GM12873 (cell line): Measurements from ENCODE around the gene CLINT1.

Experiments used
- TF ChIP-seq, protein P1 (sequence below): IDR thresholded peaks from 2 replicates; pipeline ENCODE4 v1.5.1; 2012; ENCODE audit warnings: low read depth, mild to moderate bottlenecking, moderate library complexity, low read length, control low read depth; ENCODE audit not compliant: insufficient read depth; ENCODE audit errors: missing control alignments

CLINT1 gene

DNA sequence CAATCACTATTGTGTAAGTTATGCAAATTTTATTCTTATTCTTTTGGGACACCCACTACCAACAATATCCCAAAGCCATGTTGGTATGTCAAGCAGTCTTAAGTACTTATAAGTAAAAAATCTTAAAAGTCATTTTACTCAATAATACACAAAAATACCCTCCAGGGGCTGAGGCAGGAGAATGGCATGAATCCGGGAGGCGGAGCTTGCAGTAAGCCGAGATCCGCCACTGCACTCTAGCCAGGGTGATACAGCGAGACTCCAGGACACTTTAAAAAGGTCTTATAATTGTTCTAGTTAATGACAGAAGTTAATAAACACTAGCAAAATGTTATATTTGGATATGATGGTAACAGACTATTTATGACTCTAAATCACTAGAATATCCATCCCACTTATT lies 16.8 kb downstream of the CLINT1 start:
- TF ChIP-seq, protein P1, sequence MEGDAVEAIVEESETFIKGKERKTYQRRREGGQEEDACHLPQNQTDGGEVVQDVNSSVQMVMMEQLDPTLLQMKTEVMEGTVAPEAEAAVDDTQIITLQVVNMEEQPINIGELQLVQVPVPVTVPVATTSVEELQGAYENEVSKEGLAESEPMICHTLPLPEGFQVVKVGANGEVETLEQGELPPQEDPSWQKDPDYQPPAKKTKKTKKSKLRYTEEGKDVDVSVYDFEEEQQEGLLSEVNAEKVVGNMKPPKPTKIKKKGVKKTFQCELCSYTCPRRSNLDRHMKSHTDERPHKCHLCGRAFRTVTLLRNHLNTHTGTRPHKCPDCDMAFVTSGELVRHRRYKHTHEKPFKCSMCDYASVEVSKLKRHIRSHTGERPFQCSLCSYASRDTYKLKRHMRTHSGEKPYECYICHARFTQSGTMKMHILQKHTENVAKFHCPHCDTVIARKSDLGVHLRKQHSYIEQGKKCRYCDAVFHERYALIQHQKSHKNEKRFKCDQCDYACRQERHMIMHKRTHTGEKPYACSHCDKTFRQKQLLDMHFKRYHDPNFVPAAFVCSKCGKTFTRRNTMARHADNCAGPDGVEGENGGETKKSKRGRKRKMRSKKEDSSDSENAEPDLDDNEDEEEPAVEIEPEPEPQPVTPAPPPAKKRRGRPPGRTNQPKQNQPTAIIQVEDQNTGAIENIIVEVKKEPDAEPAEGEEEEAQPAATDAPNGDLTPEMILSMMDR, result no peak

DNA sequence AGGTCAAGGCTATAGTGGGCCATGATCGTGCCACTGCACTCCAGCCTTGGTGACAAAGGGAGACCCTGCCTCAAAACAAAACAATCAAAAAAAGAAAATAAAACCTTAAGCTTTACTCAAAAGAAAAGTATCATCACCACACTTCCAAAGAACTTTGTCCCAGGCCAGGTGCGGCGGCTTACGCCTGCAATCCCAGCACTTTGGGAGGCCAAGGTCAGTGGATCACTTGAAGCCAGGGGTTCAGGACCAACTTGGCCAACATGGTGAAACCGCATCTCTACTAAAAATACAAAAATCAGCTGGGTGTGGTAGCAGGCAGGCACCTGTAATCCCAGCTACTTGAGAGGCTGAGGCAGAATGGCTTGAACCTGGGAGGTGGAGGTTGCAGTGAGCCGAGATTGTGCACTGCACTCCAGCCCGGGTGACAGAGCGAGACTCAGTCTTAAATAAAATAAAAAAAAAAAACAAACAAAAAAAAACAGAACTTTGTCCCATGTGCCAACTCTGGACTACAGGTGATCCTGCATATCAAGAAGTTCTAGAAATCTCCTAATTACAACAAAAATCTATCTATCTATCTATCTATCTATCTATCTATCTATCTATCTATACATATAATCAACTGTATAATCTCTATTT lies 19.7 kb downstream of the CLINT1 start:
- TF ChIP-seq, protein P1, result no peak

DNA sequence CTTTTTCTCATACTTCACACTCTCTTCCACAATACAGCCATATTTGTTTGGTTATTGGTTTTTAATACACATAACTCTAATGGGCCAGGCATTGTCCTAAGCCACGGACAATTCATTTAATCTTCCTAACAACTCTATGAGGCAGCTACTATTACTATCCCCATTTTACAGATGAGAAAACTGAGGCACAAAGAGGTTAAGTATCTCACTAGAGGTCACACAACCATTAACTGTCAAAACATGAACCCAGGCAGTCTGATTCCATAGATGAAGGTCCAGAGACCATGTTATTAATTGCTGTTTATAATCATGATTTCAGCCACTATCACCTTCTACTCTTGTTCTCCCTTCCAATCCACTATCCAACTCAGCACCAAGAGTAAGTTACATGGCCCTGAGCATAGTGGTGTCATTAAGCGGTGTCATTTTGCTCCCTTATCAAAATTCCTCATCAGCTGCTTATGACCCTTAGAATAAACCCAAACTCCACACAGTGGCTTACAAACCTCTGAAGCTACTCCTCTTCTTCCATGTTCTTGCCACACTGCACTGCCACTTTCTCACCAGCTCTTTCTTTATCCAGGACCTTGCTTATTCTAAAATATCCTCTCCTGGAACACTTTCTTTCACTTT lies 22.7 kb downstream of the CLINT1 start:
- TF ChIP-seq, protein P1, result no peak

DNA sequence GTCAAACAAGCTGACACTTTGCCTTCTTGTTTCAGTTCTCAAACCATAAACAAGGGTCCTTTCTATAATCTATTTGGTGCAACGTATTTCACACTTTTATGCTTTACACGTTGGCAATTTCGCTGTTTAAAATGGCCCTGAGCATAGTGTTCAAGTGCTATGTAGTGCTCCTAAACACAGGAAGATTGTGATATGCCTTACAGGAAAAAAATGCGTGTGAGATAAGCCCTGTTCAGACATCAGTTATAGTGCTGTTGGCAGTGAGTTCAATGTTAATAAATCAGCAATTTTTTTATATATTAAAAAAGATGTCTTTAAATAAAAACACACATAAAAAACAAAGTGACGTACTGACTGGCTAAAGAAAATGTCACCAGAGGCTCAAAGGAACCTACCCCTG lies 23.9 kb downstream of the CLINT1 start:
- TF ChIP-seq, protein P1, result no peak

DNA sequence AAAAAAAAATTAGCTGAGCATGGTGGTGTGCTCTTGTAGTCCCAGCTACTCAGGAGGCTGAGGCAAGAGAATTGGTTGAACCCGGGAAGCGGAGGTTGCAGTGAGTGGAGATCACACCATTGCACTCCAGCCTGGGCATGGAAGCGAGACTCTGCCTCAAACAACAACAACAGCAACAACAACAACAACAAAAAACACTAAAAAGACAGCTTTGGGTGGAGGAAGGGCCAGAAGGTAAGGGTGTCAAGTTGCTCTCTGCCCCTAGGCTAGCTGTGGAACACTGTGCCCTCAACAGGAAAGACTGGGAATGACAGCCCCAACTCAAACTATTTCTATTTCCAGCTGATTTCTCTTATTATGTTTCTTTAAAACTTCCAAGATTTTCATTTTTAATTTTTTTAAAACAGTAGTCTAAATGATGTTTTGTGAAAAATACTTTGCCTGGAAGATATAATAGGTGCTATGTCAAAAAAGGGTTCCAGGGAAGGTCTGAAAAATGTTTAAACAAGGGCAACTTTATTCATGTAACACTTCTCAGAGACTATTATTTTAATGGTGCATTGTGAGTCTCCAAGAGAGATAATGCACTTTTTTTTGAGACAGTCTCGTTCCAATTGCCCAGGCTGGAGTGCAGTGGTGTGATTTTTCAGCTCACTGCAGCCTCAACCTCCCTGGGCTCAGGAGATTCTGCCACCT lies 29.9 kb downstream of the CLINT1 start:
- TF ChIP-seq, protein P1, result peak; percentile 58

DNA sequence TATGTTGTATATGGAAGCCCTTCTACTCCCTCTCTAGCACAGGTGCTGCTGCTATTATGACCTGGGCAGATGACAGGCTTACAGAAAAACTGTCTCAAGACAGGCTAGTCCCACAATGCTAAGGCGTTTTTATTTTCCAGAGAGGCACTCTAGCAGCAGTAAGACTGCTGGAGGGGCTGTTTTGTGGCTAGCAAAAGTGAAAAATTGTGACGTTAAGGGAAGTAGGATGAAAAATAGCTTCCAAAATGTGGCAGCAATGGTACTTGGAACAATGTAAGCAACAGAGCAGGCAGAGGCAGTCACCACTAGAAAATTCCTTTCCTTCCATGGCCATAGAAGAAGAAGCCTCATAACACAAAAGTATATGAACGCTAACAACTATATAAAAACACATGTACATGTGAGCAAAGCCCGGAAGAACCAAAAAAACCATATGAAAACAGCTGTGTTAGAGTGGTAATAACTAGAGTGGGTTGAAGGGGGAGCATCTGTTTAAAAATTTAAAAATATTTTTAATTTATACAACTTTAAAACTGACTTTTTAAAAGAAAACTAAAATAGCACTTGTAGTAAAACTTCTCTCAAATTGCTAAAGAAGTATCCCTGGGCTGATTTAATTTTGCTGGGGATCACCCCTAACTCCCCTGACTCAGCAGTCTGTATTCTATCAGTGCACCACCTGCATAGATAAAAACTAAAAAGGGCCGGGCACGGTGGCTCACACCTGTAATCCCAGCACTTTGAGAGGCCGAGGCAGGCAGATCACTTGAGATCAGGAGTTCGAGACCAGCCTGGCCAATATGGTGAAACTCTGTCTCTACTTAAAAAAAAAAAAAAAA lies 30.6 kb downstream of the CLINT1 start:
- TF ChIP-seq, protein P1, result no peak
